ENCODE results near the gene SLCO1A2.

SLCO1A2 gene

DNA sequence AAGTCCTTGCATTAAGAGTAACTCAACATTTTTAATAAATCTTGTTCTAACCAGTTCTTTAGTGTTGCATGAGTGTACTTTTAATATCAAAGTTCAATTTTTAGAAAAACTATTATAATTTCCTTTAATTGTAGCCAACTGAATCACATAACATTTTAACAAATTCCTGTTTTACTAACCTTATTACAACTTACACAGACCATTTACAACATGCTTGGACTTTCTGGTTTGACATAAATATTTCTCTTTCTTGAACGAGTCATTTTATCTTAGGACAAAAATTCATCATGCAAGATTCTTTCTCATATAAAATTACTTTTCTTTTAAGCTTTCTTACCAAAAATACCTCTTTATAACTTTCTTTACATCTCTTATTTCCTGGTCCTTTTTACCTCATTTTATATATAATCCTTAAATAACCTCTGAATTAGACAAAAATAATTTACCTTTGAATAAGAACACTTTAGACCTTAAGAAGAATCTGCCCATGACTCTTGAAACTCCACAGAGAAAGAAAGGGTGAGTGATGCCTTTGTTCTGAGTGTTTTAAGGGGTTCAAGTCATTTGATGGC, 3.9 kb downstream of the SLCO1A2 start:
- DNase-seq (ENCODE audit: low read depth, low spot score) = no peak

GRCh38 chr12:21328578-21328977, 6.1 kb downstream of the SLCO1A2 start:
- no peak for DNase-seq (ENCODE audit: low read depth, low spot score)

DNA sequence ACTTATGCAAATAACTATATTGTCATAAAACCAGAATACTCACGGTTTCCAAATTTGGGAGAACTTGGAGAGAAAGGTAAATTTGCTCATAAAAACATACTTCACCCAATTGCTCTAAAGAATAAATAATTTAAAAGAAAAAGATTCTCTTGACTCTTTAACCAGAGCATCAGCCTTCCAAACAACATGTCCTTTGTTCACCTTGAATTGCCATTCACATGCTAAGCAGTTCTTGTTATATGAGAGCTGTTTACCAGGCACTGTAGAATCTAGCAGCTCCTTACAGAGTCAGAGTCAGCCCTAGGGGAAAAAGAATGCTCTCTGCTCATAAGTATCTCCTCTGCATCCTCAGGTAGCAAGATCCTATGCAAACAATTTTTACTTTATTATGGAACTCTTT, 10.2 kb downstream of the SLCO1A2 start:
- no peak for DNase-seq (ENCODE audit: low read depth, low spot score)

DNA sequence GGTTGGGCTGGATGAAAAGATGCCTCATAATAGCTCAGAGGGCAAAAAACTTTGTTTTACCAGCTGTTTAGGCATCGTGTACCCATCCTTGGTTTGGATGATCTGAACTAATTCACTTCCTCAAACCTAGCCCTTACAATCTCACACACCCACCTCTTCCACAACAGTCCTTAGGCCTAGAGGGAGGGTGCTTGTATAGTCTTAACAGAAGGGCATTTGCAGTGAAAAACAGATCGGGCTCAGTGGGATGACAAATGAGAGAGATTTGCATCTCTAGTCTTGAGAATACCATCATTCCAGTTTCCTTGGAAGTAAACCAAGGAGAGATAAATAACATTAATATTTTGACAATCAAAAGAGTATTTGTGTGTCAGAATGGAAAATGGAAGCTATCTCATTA, 11.0 kb downstream of the SLCO1A2 start:
- DNase-seq (ENCODE audit: low read depth, low spot score) = no peak

GRCh38 chr12:21308785-21309184, 25.9 kb downstream of the SLCO1A2 start:
- no peak for DNase-seq (ENCODE audit: low read depth, low spot score)

GRCh38 chr12:21305661-21306060, 29.1 kb downstream of the SLCO1A2 start:
- no peak for DNase-seq (ENCODE audit: low read depth, low spot score)

DNA sequence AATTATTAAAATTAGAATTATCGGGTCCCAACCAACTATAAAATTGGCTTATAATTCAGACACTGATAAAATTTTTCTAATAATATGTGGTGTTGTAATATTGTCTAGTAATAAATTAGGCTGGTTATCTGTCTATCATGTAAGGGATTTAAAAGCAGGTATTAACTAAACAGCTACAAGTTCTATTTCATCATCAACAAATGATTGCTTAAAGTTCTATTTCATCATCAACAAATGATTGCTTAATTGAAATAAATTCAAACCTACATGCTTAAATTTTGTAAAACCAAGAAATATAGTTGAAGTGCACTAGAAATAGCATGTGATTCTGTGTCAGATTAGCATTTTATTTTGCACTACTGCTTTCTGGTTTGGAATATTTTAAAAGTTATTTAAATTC, 34.1 kb downstream of the SLCO1A2 start:
- DNase-seq (ENCODE audit: low read depth, low spot score) = no peak

- DNase-seq (ENCODE audit: low read depth, low spot score) = no peak
These were observed 37.8 kb downstream of the SLCO1A2 start for GRCh38 chr12:21296751-21297406.

GRCh38 chr12:21296348-21296747, 38.4 kb downstream of the SLCO1A2 start:
- DNase-seq (ENCODE audit: low read depth, low spot score) = no peak

DNA sequence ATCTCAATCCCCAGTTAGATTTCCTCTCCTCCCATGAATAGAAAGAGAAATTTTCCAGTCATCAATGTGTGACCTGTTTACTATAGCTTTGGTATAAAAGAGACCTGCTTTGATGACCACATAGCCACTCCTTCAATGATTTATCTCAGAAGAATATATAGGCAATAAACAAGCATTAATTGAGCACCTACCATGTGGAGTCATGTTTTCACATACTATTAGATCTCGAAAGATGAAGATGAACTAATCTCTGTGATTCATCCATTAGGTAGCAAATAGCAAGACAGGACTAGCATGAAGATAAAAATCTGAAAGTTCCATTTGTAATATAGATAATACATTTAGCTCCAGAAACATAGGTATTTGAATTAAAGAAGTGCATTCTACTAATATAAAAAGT, 40.5 kb downstream of the SLCO1A2 start:
- no peak for DNase-seq (ENCODE audit: low read depth, low spot score)

DNA sequence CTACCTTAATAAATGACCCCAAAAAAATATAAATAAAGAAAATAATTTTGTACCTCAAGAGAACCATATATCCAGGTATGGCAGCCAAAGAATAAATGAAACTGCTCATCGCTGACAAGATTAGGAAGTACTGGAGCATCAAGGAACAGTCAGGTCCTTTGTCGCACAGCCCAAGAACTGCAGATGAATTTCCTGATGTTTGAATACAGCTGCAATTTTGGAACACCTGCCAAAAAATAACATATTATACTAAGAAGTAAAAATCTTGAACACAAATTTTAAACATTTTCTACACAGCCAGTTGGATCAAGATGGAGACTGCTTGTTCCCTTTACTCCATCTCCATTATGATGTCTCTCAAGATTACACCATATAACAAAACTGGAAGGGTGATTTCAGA, 42.6 kb downstream of the SLCO1A2 start:
- DNase-seq (ENCODE audit: low read depth, low spot score) = no peak

- DNase-seq (ENCODE audit: low read depth, low spot score) = no peak
These were observed 45.0 kb downstream of the SLCO1A2 start for GRCh38 chr12:21289698-21290097.

DNA sequence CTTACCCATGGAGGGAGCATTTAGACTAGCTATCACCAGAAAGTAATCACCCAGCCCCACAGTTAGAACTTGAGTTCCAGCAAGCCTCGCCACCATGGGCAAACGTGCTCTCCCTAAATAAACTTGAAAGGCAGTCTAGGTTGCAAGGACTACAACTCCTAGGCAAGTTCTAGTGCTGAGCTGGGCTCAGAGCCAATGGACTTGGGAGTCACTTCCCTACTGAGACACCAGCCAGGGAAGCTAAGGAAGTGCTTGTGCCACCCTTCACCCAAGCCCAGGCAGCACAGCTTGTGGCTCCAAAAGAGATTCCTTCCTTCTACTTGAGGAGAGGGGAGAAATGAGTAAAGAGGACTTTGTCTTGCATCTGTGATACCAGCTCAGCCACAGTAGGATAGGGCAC, 57.9 kb downstream of the SLCO1A2 start:
- no peak for DNase-seq (ENCODE audit: low read depth, low spot score)

DNA sequence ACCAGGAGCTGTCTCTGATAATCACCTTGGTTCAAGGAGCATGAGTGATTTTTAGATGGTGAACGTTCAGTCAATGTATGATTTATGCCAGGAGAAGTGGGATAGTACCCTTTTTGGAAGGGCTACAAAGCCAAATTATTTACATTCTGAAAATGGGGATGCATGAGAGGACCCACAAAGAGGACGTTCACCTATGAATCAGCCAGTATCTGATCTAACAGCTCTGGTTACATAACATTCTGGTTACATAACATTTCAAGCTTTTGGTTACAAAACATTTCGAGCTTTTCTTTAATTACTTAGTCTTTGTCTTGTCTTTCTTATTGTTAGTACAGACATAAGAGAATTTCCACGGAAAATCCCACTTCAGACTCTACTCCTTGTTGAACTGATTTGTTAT, 68.8 kb downstream of the SLCO1A2 start:
- DNase-seq (ENCODE audit: low read depth, low spot score) = no peak

GRCh38 chr12:21264232-21264631, 70.5 kb downstream of the SLCO1A2 start:
- no peak for DNase-seq (ENCODE audit: low read depth, low spot score)

GRCh38 chr12:21257172-21257571, 77.5 kb downstream of the SLCO1A2 start:
- no peak for DNase-seq (ENCODE audit: low read depth, low spot score)

GRCh38 chr12:21252070-21252469, 82.6 kb downstream of the SLCO1A2 start:
- DNase-seq (ENCODE audit: low read depth, low spot score) = no peak

DNA sequence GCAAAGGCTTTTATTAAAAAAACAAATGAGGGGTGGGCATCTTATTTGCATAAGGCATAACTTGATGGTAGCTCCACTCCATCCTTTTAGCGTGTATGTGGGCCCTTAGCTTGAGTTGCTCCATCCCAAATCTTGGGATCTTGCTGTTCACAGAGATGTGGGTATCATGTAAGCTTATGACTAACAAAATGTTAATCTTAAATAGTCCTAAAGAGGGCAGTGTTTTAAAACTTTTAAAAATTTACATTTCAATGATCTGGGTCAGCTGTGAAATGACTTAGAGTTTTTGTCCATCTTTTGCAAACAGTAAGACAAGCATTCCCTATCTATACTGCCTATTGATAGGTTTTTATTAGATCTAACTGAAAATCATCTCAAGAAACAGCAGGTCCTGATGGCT, 86.0 kb downstream of the SLCO1A2 start:
- DNase-seq (ENCODE audit: low read depth, low spot score) = no peak

- DNase-seq (ENCODE audit: low read depth, low spot score) = no peak
These were observed 94.9 kb downstream of the SLCO1A2 start for GRCh38 chr12:21239866-21240265.

- no peak for DNase-seq (ENCODE audit: low read depth, low spot score)
These were observed 100.3 kb downstream of the SLCO1A2 start for GRCh38 chr12:21234395-21234794.

GRCh38 chr12:21223930-21224329, 110.8 kb downstream of the SLCO1A2 start:
- no peak for DNase-seq (ENCODE audit: low read depth, low spot score)

- DNase-seq (ENCODE audit: low read depth, low spot score) = no peak
These were observed 112.9 kb downstream of the SLCO1A2 start for GRCh38 chr12:21221778-21222177.

GRCh38 chr12:21221072-21221471, 113.6 kb downstream of the SLCO1A2 start:
- DNase-seq (ENCODE audit: low read depth, low spot score) = no peak

DNA sequence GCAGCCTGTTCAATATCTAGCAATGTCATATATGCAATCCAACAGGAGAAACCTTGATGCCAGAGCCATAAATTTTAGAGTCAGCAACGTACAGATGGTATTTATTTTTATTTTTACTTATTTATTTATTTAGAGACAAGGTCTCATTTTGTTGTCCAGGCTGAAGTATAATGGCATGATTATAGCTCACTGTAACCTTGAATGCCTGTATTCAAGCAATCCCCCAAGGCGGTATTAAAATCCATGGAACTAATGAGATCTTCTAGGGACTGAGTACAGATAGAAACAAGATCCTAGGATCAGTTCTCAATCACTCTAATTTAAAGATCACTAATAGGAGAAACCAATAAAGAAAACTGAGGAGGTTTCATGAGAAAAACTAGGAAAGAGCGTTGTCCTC, 114.5 kb downstream of the SLCO1A2 start:
- no peak for DNase-seq (ENCODE audit: low read depth, low spot score)
